Epidermal melanocyte (primary cell): ENCODE measurements around the gene PRPF19.

Source experiments
- DNase-seq: peaks from one replicate; pipeline ENCODE4 v3.0.0; 2011; ENCODE audit warnings: low spot score; ENCODE audit not compliant: insufficient read length

Gene PRPF19

GRCh38 chr11:60860943-60861342 lies 45.4 kb downstream of the PRPF19 start:
- DNase-seq: no peak

GRCh38 chr11:60859616-60860250 lies 46.7 kb downstream of the PRPF19 start:
- DNase-seq: peak; percentile 52

- no peak for DNase-seq
Observed at GRCh38 chr11:60858731-60859464, 47.5 kb downstream of the PRPF19 start.

GRCh38 chr11:60858236-60858635 lies 48.1 kb downstream of the PRPF19 start:
- no peak for DNase-seq

- no peak for DNase-seq
Observed at GRCh38 chr11:60857378-60858232, 48.8 kb downstream of the PRPF19 start.

GRCh38 chr11:60855726-60856633 lies 50.4 kb downstream of the PRPF19 start, which contains the start of gene PTGDR2:
PTGDR2 (minus strand) TSS chr11:60855950; CDS start chr11:60853722, 2,228 bp downstream.
- no peak for DNase-seq

GRCh38 chr11:60854847-60855725 lies 51.3 kb downstream of the PRPF19 start:
- no peak for DNase-seq

GRCh38 chr11:60854140-60854846 lies 52.1 kb downstream of the PRPF19 start:
- DNase-seq: no peak

- DNase-seq: no peak
Observed at GRCh38 chr11:60852982-60853950, 53.1 kb downstream of the PRPF19 start.

- DNase-seq: no peak
Observed at GRCh38 chr11:60852117-60852981, 54.0 kb downstream of the PRPF19 start.

- DNase-seq: no peak
Observed at GRCh38 chr11:60851327-60852104, 54.9 kb downstream of the PRPF19 start.

GRCh38 chr11:60849641-60850520 lies 56.5 kb downstream of the PRPF19 start:
- DNase-seq: no peak

GRCh38 chr11:60848714-60849151 lies 57.7 kb downstream of the PRPF19 start:
- DNase-seq: no peak

- DNase-seq: no peak
Observed at GRCh38 chr11:60847896-60848295, 58.5 kb downstream of the PRPF19 start.

GRCh38 chr11:60847281-60847680 lies 59.1 kb downstream of the PRPF19 start:
- no peak for DNase-seq
